PC-3 (cell line): Measurements from ENCODE around the gene PITPNM3. TPM values are rescaled to one million over a fixed set of nuclear protein-coding genes. Genes with fewer than 3 reads are reported as not detected.

Source experiments
- ATAC-seq: fragments of 200-7000 bp; cut with Tn5 transposase; 2 replicates; pipeline ENCODE4 v1.9.1; 2020; ENCODE audit warnings: mild to moderate bottlenecking, moderate library complexity
- BruUV-seq: library from RNA; stranded (reverse); fragments of 400-500 nt; replicated peaks from 2 replicates; lab custom pipeline; 2021; lab: Mats Ljungman, UMichigan
- CTCF ChIA-PET: fragments of 300-600 bp; sonication (Branson Sonifier 250); formaldehyde crosslinking; loops from one replicate; lab custom pipeline; 2022; ENCODE audit warnings: antibody characterized with exemption; lab: Charles Lee
- POLR2A ChIA-PET: fragments of 300-600 bp; sonication (Branson Sonifier 250); formaldehyde crosslinking; loops from one replicate; lab custom pipeline; 2022; ENCODE audit warnings: antibody characterized with exemption; ENCODE audit not compliant: unreplicated experiment; lab: Charles Lee
- DNase-seq: peaks from one replicate; pipeline ENCODE4 v3.0.0-alpha.2; 2015
- H2AFZ ChIP-seq: fragments of 300-600 bp; sonication (generic); 2 replicates; pipeline ENCODE4 v1.6.0; 2016; ENCODE audit warnings: antibody characterized with exemption, low read length
- H3F3A ChIP-seq: fragments of 300-600 bp; sonication (generic); one replicate; pipeline ENCODE4 v1.6.0; 2017; ENCODE audit warnings: antibody characterized with exemption, low read length, control low read depth, mild to moderate bottlenecking; ENCODE audit not compliant: unreplicated experiment
- H3K27ac ChIP-seq: fragments of 300-600 bp; sonication (generic); 2 replicates; pipeline ENCODE4 v1.5.1; 2016; ENCODE audit warnings: mild to moderate bottlenecking, low read length
- H3K27me3 ChIP-seq: fragments of 300-600 bp; sonication (generic); 2 replicates; pipeline ENCODE4 v1.6.1; 2016; ENCODE audit warnings: low read length, mixed read lengths
- H3K36me3 ChIP-seq: fragments of 300-600 bp; sonication (generic); 2 replicates; pipeline ENCODE4 v1.6.1; 2016; ENCODE audit warnings: low read depth, mixed run types, low read length, mixed read lengths
- H3K4me1 ChIP-seq: fragments of 300-600 bp; sonication (generic); 2 replicates; pipeline ENCODE4 v1.5.1; 2016; ENCODE audit warnings: low read length; ENCODE audit not compliant: insufficient read depth
- H3K4me2 ChIP-seq: fragments of 300-600 bp; sonication (generic); 2 replicates; pipeline ENCODE4 v1.6.0; 2016; ENCODE audit warnings: low read length
- H3K4me3 ChIP-seq: fragments of 300-600 bp; sonication (generic); 2 replicates; pipeline ENCODE4 v1.5.1; 2016; ENCODE audit warnings: mild to moderate bottlenecking, low read length, mixed read lengths
- H3K79me2 ChIP-seq: fragments of 300-600 bp; sonication (generic); 2 replicates; pipeline ENCODE4 v1.6.1; 2017; ENCODE audit warnings: low read length, mixed read lengths
- H3K9ac ChIP-seq: fragments of 300-600 bp; sonication (generic); 2 replicates; pipeline ENCODE4 v1.6.0; 2016; ENCODE audit warnings: mild to moderate bottlenecking, low read length
- H3K9me2 ChIP-seq: fragments of 300-600 bp; sonication (generic); replicated peaks from 2 replicates; pipeline ENCODE4 v1.6.1; 2016; ENCODE audit warnings: mixed run types, low read length, mixed read lengths
- H3K9me3 ChIP-seq: fragments of 300-600 bp; sonication (generic); 2 replicates; pipeline ENCODE4 v1.6.1; 2016; ENCODE audit warnings: low read length, mixed read lengths
- H4K20me1 ChIP-seq: fragments of 300-600 bp; sonication (generic); 2 replicates; pipeline ENCODE4 v1.6.1; 2016; ENCODE audit warnings: low read length, mixed read lengths
- CTCF ChIP-seq: fragments of 300-600 bp; sonication (generic); conservative IDR thresholded peaks from 2 replicates; pipeline ENCODE4 v1.5.1; 2017; ENCODE audit warnings: antibody characterized with exemption, low read depth, mild to moderate bottlenecking, low read length
- EZH2 ChIP-seq: fragments of 300-600 bp; sonication (generic); IDR thresholded peaks from one replicate; pipeline ENCODE4 v1.6.1; 2017; ENCODE audit warnings: antibody characterized with exemption, mild to moderate bottlenecking, low read length; ENCODE audit not compliant: unreplicated experiment
- EZH2phosphoT487 ChIP-seq: fragments of 300-600 bp; sonication (generic); IDR thresholded peaks from 2 replicates; pipeline ENCODE4 v1.6.1; 2018; ENCODE audit warnings: mild to moderate bottlenecking, antibody characterized with exemption, low read length, borderline replicate concordance
- intact Hi-C: fragments of 100-400 bp; cut with micrococcal nuclease; formaldehyde crosslinking; loops from 2 replicates; pipeline ENCODE4 v1.9.0; 2023
- total RNA-seq: library from RNA; depleted of rRNA; stranded (reverse); fragments of >200 nt; gene quantifications from 2 replicates; pipeline ENCODE4 v1.2.3, GENCODE V29; 2014

Gene PITPNM3
- total RNA-seq, 1 experiment from 2014 or later: 7.1 TPM

DNA sequence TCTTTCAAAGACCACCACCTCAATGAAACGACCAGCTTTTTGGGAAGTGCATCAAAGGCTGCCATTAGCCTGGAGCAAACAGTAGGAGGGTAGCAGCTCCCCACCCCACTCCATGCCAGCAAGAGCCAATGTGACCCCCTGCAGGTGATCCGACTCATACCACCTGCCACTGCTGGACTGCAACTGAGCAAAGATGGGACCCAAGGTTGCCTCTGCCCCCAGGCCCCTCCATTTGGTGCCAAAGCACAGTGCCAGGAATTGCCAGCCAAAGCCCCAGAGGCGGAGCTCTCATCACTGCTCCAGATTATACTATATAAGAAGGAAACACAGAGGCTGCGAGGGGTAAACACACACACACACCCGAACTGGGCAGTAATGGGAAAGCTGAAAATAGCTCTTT lies 8.3 kb downstream of the PITPNM3 start:
- Histone ChIP-seq H3K27me3 (no peaks in the 10 kb centered on the region), H3K36me3 (no peaks in the 10 kb centered on the region), H3K4me1 (peaks cover 39% of the 10 kb centered on the region), H3K9ac (no peak overlapping the region), H3K4me2 (peak overlapping the region; percentile 13; the same call in 1 of the 2 replicates), H3K27ac (peak overlapping the region; percentile 62), H3K4me3 (no peak overlapping the region), H3K9me2 (no peaks in the 10 kb centered on the region), H3K9me3 (no peaks in the 10 kb centered on the region), H3K79me2 (no peaks in the 10 kb centered on the region), H2AFZ (no peak overlapping the region), H4K20me1 (no peaks in the 10 kb centered on the region), H3F3A (no peaks in the 10 kb centered on the region)
- ATAC-seq (no peak), DNase-seq (no peak)
- no TSS peak for BruUV-seq
- TF ChIP-seq EZH2phosphoT487 (no peak), CTCF (no peak), EZH2 (no peak)
- intact Hi-C loops: no loop called here
- POLR2A ChIA-PET: no interaction called here
- CTCF ChIA-PET: no interaction called here

DNA sequence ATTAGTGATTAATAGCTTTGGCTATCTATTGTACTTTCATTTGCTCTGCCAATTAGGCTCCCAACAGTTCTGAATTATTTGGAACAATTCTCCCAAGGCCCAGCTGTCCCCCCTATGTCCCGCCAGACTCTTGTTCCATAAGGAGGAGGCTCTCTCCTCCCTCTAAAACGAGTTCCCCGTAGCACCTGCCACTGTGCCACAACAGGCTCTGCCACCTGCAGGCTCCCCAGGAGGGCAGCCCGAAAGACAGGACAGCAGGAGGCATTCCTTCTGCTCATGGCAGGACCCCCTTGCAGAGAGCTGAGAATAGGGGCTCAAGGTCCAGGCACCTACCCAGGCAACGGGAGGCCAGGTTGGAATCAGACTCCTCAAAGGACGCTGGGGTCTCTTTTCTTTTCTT lies 9.0 kb downstream of the PITPNM3 start:
- H3K4me1 ChIP-seq: peaks cover 32% of the 10 kb centered on the region
- H3K9me2 ChIP-seq: no peaks in the 10 kb centered on the region
- POLR2A ChIA-PET: no interaction called here
- H3F3A ChIP-seq: no peaks in the 10 kb centered on the region
- no peaks in the 10 kb centered on the region for H3K9me3 ChIP-seq
- H3K27ac ChIP-seq: no peak overlapping the region
- TF ChIP-seq EZH2phosphoT487: no peak
- TF ChIP-seq CTCF: no peak
- TF ChIP-seq EZH2: no peak
- DNase-seq (no peak), ATAC-seq (no peak)
- no peak overlapping the region for H3K4me3 ChIP-seq
- H3K79me2 ChIP-seq: no peaks in the 10 kb centered on the region
- CTCF ChIA-PET: no interaction called here
- no peak overlapping the region for H3K4me2 ChIP-seq
- H4K20me1 ChIP-seq: no peaks in the 10 kb centered on the region
- H3K36me3 ChIP-seq: no peaks in the 10 kb centered on the region
- no peak overlapping the region for H2AFZ ChIP-seq
- no TSS peak for BruUV-seq
- H3K27me3 ChIP-seq: no peaks in the 10 kb centered on the region
- intact Hi-C loops: no loop called here
- H3K9ac ChIP-seq: no peak overlapping the region

- intact Hi-C loops: no loop called here
- BruUV-seq: no TSS peak
- DNase-seq (peak; percentile 22), ATAC-seq (peak; percentile 16; the same call in 1 of the 2 replicates)
- H4K20me1 ChIP-seq: no peaks in the 10 kb centered on the region
- H3F3A ChIP-seq: no peaks in the 10 kb centered on the region
- CTCF ChIA-PET: no interaction called here
- H3K9me2 ChIP-seq: no peaks in the 10 kb centered on the region
- POLR2A ChIA-PET: no interaction called here
- H3K4me2 ChIP-seq: no peak overlapping the region
- H3K9me3 ChIP-seq: no peaks in the 10 kb centered on the region
- no peaks in the 10 kb centered on the region for H3K27me3 ChIP-seq
- no peak overlapping the region for H3K4me3 ChIP-seq
- no peak overlapping the region for H3K27ac ChIP-seq
- no peak overlapping the region for H2AFZ ChIP-seq
- no peak overlapping the region for H3K9ac ChIP-seq
- H3K79me2 ChIP-seq: no peaks in the 10 kb centered on the region
- no peaks in the 10 kb centered on the region for H3K36me3 ChIP-seq
- peaks cover 21% of the 10 kb centered on the region; the same call in 1 of the 2 replicates for H3K4me1 ChIP-seq
- TF ChIP-seq EZH2phosphoT487 (no peak), EZH2 (no peak), CTCF (no peak)
These were observed 10.2 kb downstream of the PITPNM3 start for GRCh38 chr17:6546069-6546718.
